Peyer's patch (tissue), 4 donors: ENCODE results near the gene SLC24A5.

Experiments used
- POLR2A ChIP-seq, 2 donors: fragments of 450-650 bp; IDR thresholded peaks; one replicate each; pipeline ENCODE4 v1.5.1; 2017; ENCODE audit warnings: antibody characterized with exemption in 2 of 2, mild to moderate bottlenecking in 2 of 2, moderate library complexity in 2 of 2
- TF ChIP-seq, protein P1 (sequence below), 6 experiments: fragments of 450-650 bp in 4 of 6; fragments of 200-600 bp in 2 of 6; sonication (generic) in 1 of 6; IDR thresholded peaks; one replicate each; pipeline ENCODE4 v1.5.1; 2017 to 2019; ENCODE audit warnings: antibody characterized with exemption in 6 of 6, mild to moderate bottlenecking in 3 of 6, moderate library complexity in 1 of 6

DNA sequence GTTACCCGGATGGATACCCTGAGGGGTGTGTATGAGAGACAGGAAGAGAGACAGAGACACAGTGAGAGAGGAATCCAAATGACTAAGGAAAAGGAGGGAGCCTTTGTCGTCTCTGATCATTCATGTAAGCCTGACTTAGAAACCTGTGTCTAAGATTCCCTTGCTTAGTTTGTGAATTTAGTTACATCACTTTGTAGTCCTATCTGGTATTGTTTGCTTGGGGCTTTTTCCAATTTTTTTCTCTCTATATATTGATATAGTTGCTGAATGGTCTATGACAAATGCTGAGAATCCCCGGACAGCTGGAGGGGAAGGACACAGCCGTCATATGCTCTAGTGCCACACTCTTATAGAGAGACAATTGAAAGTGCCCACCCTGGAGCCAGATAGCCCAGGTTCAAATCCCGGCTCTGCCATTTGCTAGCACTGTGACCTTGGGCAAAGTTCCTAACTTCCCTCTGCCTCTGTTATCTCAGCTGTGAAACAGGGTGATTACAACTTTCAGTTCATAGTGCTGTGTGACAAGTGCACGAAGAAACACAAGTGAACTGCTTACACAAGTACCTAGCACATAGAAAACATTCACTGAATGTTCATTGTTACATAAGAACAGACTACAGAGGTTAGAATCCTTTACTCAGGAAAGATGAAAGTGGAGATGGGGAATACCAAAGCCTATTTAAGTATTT is 6.0 kb downstream of the SLC24A5 start:
- TF ChIP-seq, protein P1, sequence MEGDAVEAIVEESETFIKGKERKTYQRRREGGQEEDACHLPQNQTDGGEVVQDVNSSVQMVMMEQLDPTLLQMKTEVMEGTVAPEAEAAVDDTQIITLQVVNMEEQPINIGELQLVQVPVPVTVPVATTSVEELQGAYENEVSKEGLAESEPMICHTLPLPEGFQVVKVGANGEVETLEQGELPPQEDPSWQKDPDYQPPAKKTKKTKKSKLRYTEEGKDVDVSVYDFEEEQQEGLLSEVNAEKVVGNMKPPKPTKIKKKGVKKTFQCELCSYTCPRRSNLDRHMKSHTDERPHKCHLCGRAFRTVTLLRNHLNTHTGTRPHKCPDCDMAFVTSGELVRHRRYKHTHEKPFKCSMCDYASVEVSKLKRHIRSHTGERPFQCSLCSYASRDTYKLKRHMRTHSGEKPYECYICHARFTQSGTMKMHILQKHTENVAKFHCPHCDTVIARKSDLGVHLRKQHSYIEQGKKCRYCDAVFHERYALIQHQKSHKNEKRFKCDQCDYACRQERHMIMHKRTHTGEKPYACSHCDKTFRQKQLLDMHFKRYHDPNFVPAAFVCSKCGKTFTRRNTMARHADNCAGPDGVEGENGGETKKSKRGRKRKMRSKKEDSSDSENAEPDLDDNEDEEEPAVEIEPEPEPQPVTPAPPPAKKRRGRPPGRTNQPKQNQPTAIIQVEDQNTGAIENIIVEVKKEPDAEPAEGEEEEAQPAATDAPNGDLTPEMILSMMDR (IDR thresholded peaks at IDR 0.05): no peak
- no peak for TF ChIP-seq POLR2A (IDR thresholded peaks at IDR 0.05)
